ENCODE data around the gene IL2RA. TPM values are rescaled to one million over a fixed set of nuclear protein-coding genes. Genes with fewer than 3 reads are reported as not detected.

IL2RA gene
- polyA plus RNA-seq, 1 donor from 2014 or later: not detected

GRCh38 chr10:5987747-5988146 lies 74.4 kb downstream of the IL2RA start:
- no peaks in the 10 kb centered on the region for H3K79me2 ChIP-seq (replicated peaks; ENCODE audit: insufficient read depth, low read length)

DNA sequence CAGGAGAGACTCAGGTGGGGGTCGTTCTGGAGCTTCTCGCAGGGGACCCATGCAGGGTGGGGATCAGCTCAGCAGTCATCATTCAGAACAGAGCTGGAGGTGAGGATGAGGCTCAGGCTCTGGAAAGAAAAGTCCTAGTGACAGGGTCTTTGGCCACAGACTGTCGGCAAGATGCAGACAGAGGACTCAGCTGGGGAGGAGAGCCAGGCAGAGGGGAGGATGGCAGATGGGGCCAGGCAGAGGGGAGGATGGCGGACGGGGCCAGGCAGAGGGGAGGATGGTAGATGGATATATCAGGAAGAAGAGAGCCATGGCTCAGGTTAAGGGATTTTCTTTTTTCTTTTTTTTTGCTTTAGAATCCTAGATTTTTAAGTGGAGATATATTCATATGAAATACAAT lies 77.1 kb downstream of the IL2RA start:
- Histone ChIP-seq H3F3A (ENCODE audit: insufficient read depth, low read length, poor library complexity, severe bottlenecking) (no peaks in the 10 kb centered on the region), H4K20me1 (ENCODE audit: insufficient read depth) (no peaks in the 10 kb centered on the region), H3K4me2 (ENCODE audit: low read length) (no peak overlapping the region), H2AFZ (ENCODE audit: low read depth, low read length) (no peak overlapping the region), H3K79me2 (replicated peaks; ENCODE audit: insufficient read depth, low read length) (no peaks in the 10 kb centered on the region), H3K9ac (ENCODE audit: low read length) (no peak overlapping the region), H3K9me3 (ENCODE audit: low read length) (no peaks in the 10 kb centered on the region), H3K27me3 (ENCODE audit: insufficient read depth, low read depth, low read length) (peaks cover 5% of the 10 kb centered on the region), H3K9me2 (ENCODE audit: insufficient read depth, low read length) (no peaks in the 10 kb centered on the region), H3K4me3 (ENCODE audit: low read length) (no peak overlapping the region), H3K36me3 (ENCODE audit: insufficient read depth, low read length) (no peaks in the 10 kb centered on the region), H3K27ac (ENCODE audit: low read length) (no peak overlapping the region)
- TF ChIP-seq RAD21 (conservative IDR thresholded peaks at IDR 0.05) (no peak), POLR2AphosphoS5 (IDR thresholded peaks at IDR 0.05) (no peak), MXI1 (conservative IDR thresholded peaks at IDR 0.05; ENCODE audit: poor library complexity, severe bottlenecking) (no peak), EZH2 (IDR thresholded peaks at IDR 0.05; ENCODE audit: borderline replicate concordance, insufficient read depth, low read length, poor library complexity, severe bottlenecking) (no peak), TAF1 (IDR thresholded peaks at IDR 0.05; ENCODE audit: low read depth) (no peak), SMC3 (conservative IDR thresholded peaks at IDR 0.05; ENCODE audit: poor library complexity) (no peak), CTCF (IDR thresholded peaks at IDR 0.05; ENCODE audit: poor library complexity, severe bottlenecking) (no peak), EP300 (conservative IDR thresholded peaks at IDR 0.05; ENCODE audit: poor library complexity, severe bottlenecking) (no peak)
- TF ChIP-seq, protein P1, sequence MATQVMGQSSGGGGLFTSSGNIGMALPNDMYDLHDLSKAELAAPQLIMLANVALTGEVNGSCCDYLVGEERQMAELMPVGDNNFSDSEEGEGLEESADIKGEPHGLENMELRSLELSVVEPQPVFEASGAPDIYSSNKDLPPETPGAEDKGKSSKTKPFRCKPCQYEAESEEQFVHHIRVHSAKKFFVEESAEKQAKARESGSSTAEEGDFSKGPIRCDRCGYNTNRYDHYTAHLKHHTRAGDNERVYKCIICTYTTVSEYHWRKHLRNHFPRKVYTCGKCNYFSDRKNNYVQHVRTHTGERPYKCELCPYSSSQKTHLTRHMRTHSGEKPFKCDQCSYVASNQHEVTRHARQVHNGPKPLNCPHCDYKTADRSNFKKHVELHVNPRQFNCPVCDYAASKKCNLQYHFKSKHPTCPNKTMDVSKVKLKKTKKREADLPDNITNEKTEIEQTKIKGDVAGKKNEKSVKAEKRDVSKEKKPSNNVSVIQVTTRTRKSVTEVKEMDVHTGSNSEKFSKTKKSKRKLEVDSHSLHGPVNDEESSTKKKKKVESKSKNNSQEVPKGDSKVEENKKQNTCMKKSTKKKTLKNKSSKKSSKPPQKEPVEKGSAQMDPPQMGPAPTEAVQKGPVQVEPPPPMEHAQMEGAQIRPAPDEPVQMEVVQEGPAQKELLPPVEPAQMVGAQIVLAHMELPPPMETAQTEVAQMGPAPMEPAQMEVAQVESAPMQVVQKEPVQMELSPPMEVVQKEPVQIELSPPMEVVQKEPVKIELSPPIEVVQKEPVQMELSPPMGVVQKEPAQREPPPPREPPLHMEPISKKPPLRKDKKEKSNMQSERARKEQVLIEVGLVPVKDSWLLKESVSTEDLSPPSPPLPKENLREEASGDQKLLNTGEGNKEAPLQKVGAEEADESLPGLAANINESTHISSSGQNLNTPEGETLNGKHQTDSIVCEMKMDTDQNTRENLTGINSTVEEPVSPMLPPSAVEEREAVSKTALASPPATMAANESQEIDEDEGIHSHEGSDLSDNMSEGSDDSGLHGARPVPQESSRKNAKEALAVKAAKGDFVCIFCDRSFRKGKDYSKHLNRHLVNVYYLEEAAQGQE (IDR thresholded peaks at IDR 0.05; ENCODE audit: borderline replicate concordance): no peak

More at GRCh38 chr10:5987747-5988146, 74.4 kb downstream of the IL2RA start:
- peaks cover 4% of the 10 kb centered on the region for H3K9me3 ChIP-seq (ENCODE audit: low read length)
- H3F3A ChIP-seq (ENCODE audit: insufficient read depth, low read length, poor library complexity, severe bottlenecking): no peaks in the 10 kb centered on the region
- no peaks in the 10 kb centered on the region for H3K9me2 ChIP-seq (ENCODE audit: insufficient read depth, low read length)
- TF ChIP-seq EP300 (conservative IDR thresholded peaks at IDR 0.05; ENCODE audit: poor library complexity, severe bottlenecking): no peak
- no peak for TF ChIP-seq EZH2 (IDR thresholded peaks at IDR 0.05; ENCODE audit: borderline replicate concordance, insufficient read depth, low read length, poor library complexity, severe bottlenecking)
- TF ChIP-seq RAD21 (conservative IDR thresholded peaks at IDR 0.05): no peak
- no peak for TF ChIP-seq MXI1 (conservative IDR thresholded peaks at IDR 0.05; ENCODE audit: poor library complexity, severe bottlenecking)
- H3K9ac ChIP-seq (ENCODE audit: low read length): no peak overlapping the region
- H3K4me2 ChIP-seq (ENCODE audit: low read length): no peak overlapping the region
- no peaks in the 10 kb centered on the region for H3K36me3 ChIP-seq (ENCODE audit: insufficient read depth, low read length)
- H3K27me3 ChIP-seq (ENCODE audit: insufficient read depth, low read depth, low read length): no peaks in the 10 kb centered on the region
- no peak overlapping the region for H3K4me3 ChIP-seq (ENCODE audit: low read length)
- H4K20me1 ChIP-seq (ENCODE audit: insufficient read depth): no peaks in the 10 kb centered on the region
- H3K27ac ChIP-seq (ENCODE audit: low read length): no peak overlapping the region
- no peak overlapping the region for H2AFZ ChIP-seq (ENCODE audit: low read depth, low read length)

All from neural cell (in vitro differentiated cells).